ENCODE measurements around the gene MAP6D1. TPM values are rescaled to one million over a fixed set of nuclear protein-coding genes. Genes with fewer than 3 reads are reported as not detected.

Gene MAP6D1
- total and polyA plus RNA-seq, 9 donors: 24.0 to 47.1 (median 32.4) TPM

DNA sequence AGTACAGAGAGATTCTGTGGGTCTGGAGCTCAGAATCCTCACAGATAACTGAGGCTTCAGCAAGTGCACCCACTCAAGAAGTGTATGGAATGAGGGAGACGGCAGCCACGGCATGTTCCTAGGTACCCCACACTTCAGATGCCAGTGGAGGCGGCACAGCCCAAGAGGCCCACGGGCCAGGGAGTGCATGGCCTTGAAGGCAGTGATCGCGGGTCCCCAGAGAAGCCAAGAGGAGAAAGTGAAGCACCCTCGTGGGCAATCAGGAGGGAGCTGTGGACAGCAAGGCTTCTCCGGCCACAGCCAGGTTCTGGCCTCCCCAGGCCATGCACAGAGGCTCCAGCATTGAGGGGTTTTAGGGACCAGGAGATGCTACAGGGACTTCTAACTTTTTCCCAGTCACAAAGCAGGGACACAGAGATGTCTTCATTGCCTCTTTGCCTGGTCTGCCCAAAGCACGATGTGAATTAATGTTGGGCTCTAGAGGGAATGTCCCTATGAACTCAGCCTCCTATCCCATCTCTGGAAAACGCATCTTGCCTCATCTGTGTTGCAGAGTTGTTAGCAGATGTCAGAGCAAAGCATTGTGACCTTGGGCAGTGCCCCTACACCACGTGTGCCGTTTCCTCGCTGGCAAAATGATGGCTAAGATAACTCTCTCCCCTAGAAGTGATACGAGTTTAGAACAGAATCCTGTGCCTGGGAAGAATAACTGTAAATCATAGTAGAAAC is 2.6 kb upstream of the MAP6D1 start:
- peaks cover 31% of the 10 kb centered on the region for H3K36me3 ChIP-seq (ENCODE audit: control insufficient read depth, insufficient read depth, low read length)
- H3K27ac ChIP-seq (ENCODE audit: low read length): no peak overlapping the region
- WGBS (ENCODE audit: insufficient coverage): 86% methylated on average over 9 of the region's 14 CpGs

GRCh38 chr3:183826448-183827250 is 1.3 kb upstream of the MAP6D1 start:
- DNase-seq: no peak
- Histone ChIP-seq H3K36me3 (ENCODE audit: control insufficient read depth, insufficient read depth, low read length) (peaks cover 24% of the 10 kb centered on the region), H3K4me1 (ENCODE audit: control insufficient read depth, insufficient read depth, low read length) (peaks cover 25% of the 10 kb centered on the region), H3K27me3 (ENCODE audit: control insufficient read depth, insufficient read depth, low read length) (peaks cover 4% of the 10 kb centered on the region), H3K9me3 (replicated peaks; ENCODE audit: control insufficient read depth, low read depth, low read length) (no peaks in the 10 kb centered on the region), H3K27ac (ENCODE audit: low read length) (peak overlapping the region; percentile 79), H3K4me3 (ENCODE audit: low read length) (no peak overlapping the region)
- WGBS (ENCODE audit: insufficient coverage): 69% methylated on average over 10 of the region's 14 CpGs

More for the DNA sequence above, 2.6 kb upstream of the MAP6D1 start:
- Histone ChIP-seq H3K27me3 (ENCODE audit: control insufficient read depth, insufficient read depth, low read length) (peaks cover 2% of the 10 kb centered on the region), H3K9me3 (replicated peaks; ENCODE audit: control insufficient read depth, low read depth, low read length) (no peaks in the 10 kb centered on the region), H3K4me3 (ENCODE audit: low read length) (no peak overlapping the region), H3K4me1 (ENCODE audit: control insufficient read depth, insufficient read depth, low read length) (peaks cover 25% of the 10 kb centered on the region)
- no peak for DNase-seq

DNA sequence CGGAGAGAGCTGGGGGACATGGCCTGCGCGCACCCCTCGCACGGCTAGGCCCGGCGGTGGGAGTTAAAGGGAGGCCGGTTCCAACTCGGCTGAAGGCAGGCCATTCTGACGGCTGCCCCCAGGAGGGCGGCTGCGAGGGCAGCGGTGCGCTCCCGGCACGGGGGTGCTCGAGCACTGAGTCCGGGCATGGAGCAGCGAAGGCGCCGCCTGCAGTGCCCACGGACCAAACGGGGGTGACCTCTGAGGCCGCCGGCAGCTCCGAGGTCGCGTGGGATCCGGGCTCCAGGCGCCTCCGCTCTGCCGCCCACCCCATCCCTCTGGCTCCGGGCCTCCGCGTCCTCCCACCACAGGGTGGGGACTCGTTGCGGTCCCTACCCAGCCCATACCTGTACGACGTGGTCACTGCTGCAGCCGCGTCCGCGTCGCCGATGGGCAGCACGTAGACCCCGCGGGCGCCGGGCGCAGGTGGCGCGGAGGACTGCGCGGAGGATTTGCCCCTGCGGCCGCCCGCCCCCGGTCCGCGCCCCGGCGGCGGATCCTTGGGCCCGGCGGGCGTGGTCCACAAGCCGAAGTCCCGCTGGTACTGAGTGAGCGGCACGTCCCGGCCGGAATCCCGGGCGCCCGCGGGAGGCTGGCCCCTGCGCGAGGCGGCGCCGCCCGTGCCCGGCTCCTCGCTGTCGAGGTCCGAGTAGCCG is 469 bp downstream of the MAP6D1 start:
- Histone ChIP-seq H3K36me3 (ENCODE audit: control insufficient read depth, insufficient read depth, low read length) (peaks cover 21% of the 10 kb centered on the region), H3K27me3 (ENCODE audit: control insufficient read depth, insufficient read depth, low read length) (peaks cover 4% of the 10 kb centered on the region), H3K4me1 (ENCODE audit: control insufficient read depth, insufficient read depth, low read length) (peaks cover 25% of the 10 kb centered on the region), H3K9me3 (replicated peaks; ENCODE audit: control insufficient read depth, low read depth, low read length) (no peaks in the 10 kb centered on the region), H3K4me3 (ENCODE audit: low read length) (peak overlapping the region; percentile 61), H3K27ac (ENCODE audit: low read length) (peak overlapping the region; percentile 29)
- WGBS (ENCODE audit: insufficient coverage): under 1% methylated on average over 88 of the region's 88 CpGs
- DNase-seq: no peak

DNA sequence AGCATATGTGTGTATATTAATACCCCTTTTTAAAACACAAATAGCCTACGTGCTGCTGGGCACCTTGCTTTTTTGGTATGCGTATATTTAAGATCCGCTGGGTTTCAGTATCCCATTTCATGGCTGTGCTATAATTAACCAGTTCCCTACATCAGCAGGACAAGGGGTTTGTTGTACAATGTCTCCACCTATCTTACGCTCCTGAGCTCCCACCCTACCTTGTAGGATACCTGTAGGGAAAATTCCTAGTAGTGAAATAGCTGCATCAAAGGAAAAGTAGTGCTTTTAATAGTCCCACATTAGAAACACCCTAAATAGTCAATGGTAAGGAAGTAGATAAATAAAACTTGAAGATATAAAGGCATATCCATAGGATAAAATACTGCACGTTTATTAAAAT is 1.4 kb downstream of the MAP6D1 start:
- peak overlapping the region; percentile 61 for H3K4me3 ChIP-seq (ENCODE audit: low read length)
- WGBS (ENCODE audit: insufficient coverage): no CpG with 5 or more reads among the region's 5 CpGs

DNA sequence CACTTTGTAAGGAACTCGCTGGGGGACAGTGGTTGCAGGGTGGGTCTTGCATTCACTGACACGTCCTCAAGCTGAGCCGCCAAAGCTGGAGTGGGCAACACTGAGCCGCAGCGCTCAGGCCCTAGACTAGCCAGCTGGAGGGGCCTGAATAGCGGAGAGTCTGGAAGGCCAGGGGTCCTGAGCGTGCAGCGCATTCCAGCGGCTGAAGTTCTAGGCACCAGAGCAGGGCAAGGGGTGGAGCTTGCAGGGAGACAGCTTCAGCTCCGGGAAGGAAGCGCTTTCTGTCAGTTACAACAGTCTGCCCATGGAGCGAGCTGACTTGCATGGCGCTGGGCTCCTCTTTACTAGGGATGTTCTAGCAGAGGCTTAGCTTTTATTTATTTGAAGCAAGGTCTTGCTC is 2.7 kb downstream of the MAP6D1 start:
- Histone ChIP-seq H3K4me1 (ENCODE audit: control insufficient read depth, insufficient read depth, low read length) (peaks cover 27% of the 10 kb centered on the region), H3K27me3 (ENCODE audit: control insufficient read depth, insufficient read depth, low read length) (peaks cover 4% of the 10 kb centered on the region), H3K4me3 (ENCODE audit: low read length) (no peak overlapping the region), H3K36me3 (ENCODE audit: control insufficient read depth, insufficient read depth, low read length) (peaks cover 7% of the 10 kb centered on the region), H3K27ac (ENCODE audit: low read length) (no peak overlapping the region), H3K9me3 (replicated peaks; ENCODE audit: control insufficient read depth, low read depth, low read length) (no peaks in the 10 kb centered on the region)
- no peak for DNase-seq
- 67% methylated on average over 13 of the region's 13 CpGs for WGBS (ENCODE audit: insufficient coverage)

More for the DNA sequence above, 1.4 kb downstream of the MAP6D1 start:
- H3K4me1 ChIP-seq (ENCODE audit: control insufficient read depth, insufficient read depth, low read length): peaks cover 25% of the 10 kb centered on the region
- H3K27ac ChIP-seq (ENCODE audit: low read length): no peak overlapping the region
- H3K36me3 ChIP-seq (ENCODE audit: control insufficient read depth, insufficient read depth, low read length): peaks cover 17% of the 10 kb centered on the region
- H3K27me3 ChIP-seq (ENCODE audit: control insufficient read depth, insufficient read depth, low read length): peaks cover 4% of the 10 kb centered on the region
- no peaks in the 10 kb centered on the region for H3K9me3 ChIP-seq (replicated peaks; ENCODE audit: control insufficient read depth, low read depth, low read length)
- peak; percentile 35 for DNase-seq

DNA sequence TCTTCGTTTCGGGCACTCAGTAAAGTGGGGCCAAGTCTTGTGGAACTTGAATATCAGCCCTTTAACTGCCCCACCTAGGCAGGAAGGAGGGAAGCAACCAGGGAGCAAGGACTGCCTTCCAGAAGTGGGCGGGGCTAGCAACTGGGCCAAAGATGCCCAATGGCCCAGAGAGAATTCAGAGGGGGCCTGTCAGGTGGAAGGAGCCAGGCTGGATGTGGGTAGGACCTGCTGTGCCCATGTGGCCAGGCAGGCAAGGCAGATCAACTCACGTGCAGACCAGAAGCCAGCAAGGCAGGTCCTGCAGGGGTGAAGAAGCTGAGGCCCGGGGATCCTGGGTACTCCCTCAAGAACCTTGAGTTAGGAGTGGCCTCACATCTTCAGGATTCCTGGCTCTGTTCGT is 5.5 kb downstream of the MAP6D1 start:
- peaks cover 32% of the 10 kb centered on the region for H3K36me3 ChIP-seq (ENCODE audit: control insufficient read depth, insufficient read depth, low read length)
- peaks cover 4% of the 10 kb centered on the region for H3K27me3 ChIP-seq (ENCODE audit: control insufficient read depth, insufficient read depth, low read length)
- no peak overlapping the region for H3K4me3 ChIP-seq (ENCODE audit: low read length)
- H3K4me1 ChIP-seq (ENCODE audit: control insufficient read depth, insufficient read depth, low read length): peaks cover 13% of the 10 kb centered on the region
- no peaks in the 10 kb centered on the region for H3K9me3 ChIP-seq (replicated peaks; ENCODE audit: control insufficient read depth, low read depth, low read length)
- WGBS (ENCODE audit: insufficient coverage): 77% methylated on average over 4 of the region's 6 CpGs
- DNase-seq: no peak
- H3K27ac ChIP-seq (ENCODE audit: low read length): no peak overlapping the region

- Histone ChIP-seq H3K4me1 (ENCODE audit: control insufficient read depth, insufficient read depth, low read length) (peaks cover 9% of the 10 kb centered on the region), H3K36me3 (ENCODE audit: control insufficient read depth, insufficient read depth, low read length) (peaks cover 36% of the 10 kb centered on the region), H3K4me3 (ENCODE audit: low read length) (no peak overlapping the region), H3K27me3 (ENCODE audit: control insufficient read depth, insufficient read depth, low read length) (peaks cover 2% of the 10 kb centered on the region), H3K9me3 (replicated peaks; ENCODE audit: control insufficient read depth, low read depth, low read length) (no peaks in the 10 kb centered on the region), H3K27ac (ENCODE audit: low read length) (no peak overlapping the region)
- WGBS (ENCODE audit: insufficient coverage): 87% methylated on average over 19 of the region's 25 CpGs
- DNase-seq: no peak
These were observed 6.4 kb downstream of the MAP6D1 start for GRCh38 chr3:183818706-183819624.

- Histone ChIP-seq H3K36me3 (ENCODE audit: control insufficient read depth, insufficient read depth, low read length) (peaks cover 40% of the 10 kb centered on the region), H3K4me1 (ENCODE audit: control insufficient read depth, insufficient read depth, low read length) (peaks cover 9% of the 10 kb centered on the region), H3K27ac (ENCODE audit: low read length) (no peak overlapping the region), H3K4me3 (ENCODE audit: low read length) (no peak overlapping the region), H3K27me3 (ENCODE audit: control insufficient read depth, insufficient read depth, low read length) (peaks cover 2% of the 10 kb centered on the region), H3K9me3 (replicated peaks; ENCODE audit: control insufficient read depth, low read depth, low read length) (no peaks in the 10 kb centered on the region)
- 82% methylated on average over 10 of the region's 14 CpGs for WGBS (ENCODE audit: insufficient coverage)
- DNase-seq: no peak
These were observed 7.2 kb downstream of the MAP6D1 start for GRCh38 chr3:183818041-183818620.

DNA sequence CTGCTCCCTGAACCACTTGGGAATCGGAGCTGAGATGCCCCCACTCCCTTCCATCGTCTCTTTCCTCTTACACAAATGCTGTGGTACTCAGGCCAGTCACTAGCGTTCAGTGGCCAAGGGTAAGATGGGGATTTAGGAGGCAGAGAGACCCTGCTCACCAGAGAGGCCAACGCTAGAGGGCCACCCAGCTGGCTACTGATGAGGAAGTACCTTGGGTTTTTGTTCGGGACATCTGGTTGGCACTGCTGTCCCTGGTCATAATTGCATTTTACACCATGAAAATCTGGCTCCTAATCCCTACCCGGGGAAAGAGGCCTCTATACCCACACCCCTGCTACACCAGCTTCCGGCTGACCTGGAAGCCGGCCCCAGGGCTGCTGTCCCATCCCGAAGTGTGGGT is 7.7 kb downstream of the MAP6D1 start:
- 90% methylated on average over 2 of the region's 9 CpGs for WGBS (ENCODE audit: insufficient coverage)
- Histone ChIP-seq H3K4me3 (ENCODE audit: low read length) (no peak overlapping the region), H3K9me3 (replicated peaks; ENCODE audit: control insufficient read depth, low read depth, low read length) (no peaks in the 10 kb centered on the region), H3K4me1 (ENCODE audit: control insufficient read depth, insufficient read depth, low read length) (peaks cover 9% of the 10 kb centered on the region), H3K36me3 (ENCODE audit: control insufficient read depth, insufficient read depth, low read length) (peaks cover 44% of the 10 kb centered on the region), H3K27ac (ENCODE audit: low read length) (no peak overlapping the region), H3K27me3 (ENCODE audit: control insufficient read depth, insufficient read depth, low read length) (peaks cover 1% of the 10 kb centered on the region)
- DNase-seq: no peak

All from muscle of leg (tissue), 11 donors.